ENCODE data around the gene TMCO6.

The TMCO6 gene

DNA sequence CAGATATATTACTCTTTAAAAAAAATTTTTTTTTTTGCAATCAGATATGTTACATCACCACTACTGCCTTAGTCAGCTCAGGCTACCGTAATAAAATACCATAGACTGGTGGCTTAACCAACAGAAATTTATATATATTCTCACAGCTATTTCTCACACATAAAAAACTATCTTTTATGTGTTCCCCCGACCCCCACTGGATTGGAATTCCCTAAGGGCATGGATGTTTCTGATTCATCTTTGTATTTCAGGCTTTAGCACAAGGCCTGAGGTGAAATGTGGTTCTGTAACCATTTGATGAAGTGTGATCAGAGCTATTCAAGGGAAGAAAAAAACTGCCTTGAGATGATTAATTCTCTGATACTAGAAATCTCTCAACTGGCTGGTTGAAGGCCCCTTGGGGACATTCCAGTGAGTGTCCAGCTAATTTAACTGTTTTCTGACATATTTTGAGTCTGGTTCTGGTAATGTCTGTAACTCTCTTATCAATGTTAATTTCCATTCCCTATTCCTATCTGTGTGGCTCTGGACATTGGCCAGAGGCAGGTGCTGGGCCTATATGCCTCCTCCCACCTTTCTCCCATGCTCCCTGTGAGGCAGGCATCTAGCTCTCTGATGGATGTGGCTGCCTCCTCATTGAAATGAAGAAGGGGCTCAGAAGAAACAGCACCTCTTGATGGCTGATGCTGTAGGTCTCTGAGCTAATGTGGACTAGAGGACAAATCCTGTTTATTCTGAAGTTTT, 8.8 kb upstream of the TMCO6 start:
- peaks cover 25% of the 10 kb centered on the region for H3K27me3 ChIP-seq (ENCODE audit: insufficient read depth, insufficient read length)
- H3K9ac ChIP-seq (ENCODE audit: insufficient read length, low read depth) = no peak overlapping the region
- peaks cover 50% of the 10 kb centered on the region for H3K9me3 ChIP-seq (ENCODE audit: insufficient read depth, low read length)
- TF ChIP-seq SUZ12 (IDR thresholded peaks at IDR 0.05; ENCODE audit: extremely low read depth, insufficient read depth, insufficient read length) (no peak), YY1 (IDR thresholded peaks at IDR 0.05; ENCODE audit: insufficient read depth, insufficient read length) (no peak), ZNF274 (IDR thresholded peaks at IDR 0.05; ENCODE audit: low read depth, low read length) (no peak)
- H3K4me3 ChIP-seq (ENCODE audit: insufficient read length, low read depth) = no peak overlapping the region
- no peaks in the 10 kb centered on the region for H3K36me3 ChIP-seq (ENCODE audit: insufficient read depth, insufficient read length, low read length)
- no peak for DNase-seq (ENCODE audit: low read depth, low spot score)
- peaks cover 2% of the 10 kb centered on the region for H3K4me1 ChIP-seq (ENCODE audit: insufficient read depth, insufficient read length)

DNA sequence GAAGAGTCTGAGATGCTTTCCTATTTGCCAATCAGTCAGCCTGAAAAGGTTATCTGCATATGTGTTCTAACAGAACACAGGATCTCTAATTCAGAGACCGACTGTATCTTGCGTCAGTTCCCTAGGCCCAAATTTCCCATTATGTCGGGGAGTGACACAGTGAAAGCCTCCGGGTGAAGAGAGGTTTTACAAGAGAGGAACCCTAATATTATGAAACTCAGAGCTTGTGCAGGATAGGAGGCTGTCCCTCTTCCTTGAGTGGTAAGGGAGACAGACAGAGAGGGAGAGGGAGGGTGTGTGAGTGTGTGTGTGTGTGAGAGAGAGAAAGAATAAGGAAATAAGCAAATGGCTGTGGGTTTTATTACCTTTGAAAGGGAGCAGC, 8.2 kb upstream of the TMCO6 start:
- TF ChIP-seq SUZ12 (IDR thresholded peaks at IDR 0.05; ENCODE audit: extremely low read depth, insufficient read depth, insufficient read length) (no peak), ZNF274 (IDR thresholded peaks at IDR 0.05; ENCODE audit: low read depth, low read length) (no peak), YY1 (IDR thresholded peaks at IDR 0.05; ENCODE audit: insufficient read depth, insufficient read length) (no peak)
- Histone ChIP-seq H3K36me3 (ENCODE audit: insufficient read depth, insufficient read length, low read length) (no peaks in the 10 kb centered on the region), H3K4me3 (ENCODE audit: insufficient read length, low read depth) (no peak overlapping the region), H3K4me1 (ENCODE audit: insufficient read depth, insufficient read length) (peaks cover 2% of the 10 kb centered on the region), H3K9me3 (ENCODE audit: insufficient read depth, low read length) (peaks cover 50% of the 10 kb centered on the region), H3K27me3 (ENCODE audit: insufficient read depth, insufficient read length) (peaks cover 25% of the 10 kb centered on the region), H3K9ac (ENCODE audit: insufficient read length, low read depth) (no peak overlapping the region)
- no peak for DNase-seq (ENCODE audit: low read depth, low spot score)

DNA sequence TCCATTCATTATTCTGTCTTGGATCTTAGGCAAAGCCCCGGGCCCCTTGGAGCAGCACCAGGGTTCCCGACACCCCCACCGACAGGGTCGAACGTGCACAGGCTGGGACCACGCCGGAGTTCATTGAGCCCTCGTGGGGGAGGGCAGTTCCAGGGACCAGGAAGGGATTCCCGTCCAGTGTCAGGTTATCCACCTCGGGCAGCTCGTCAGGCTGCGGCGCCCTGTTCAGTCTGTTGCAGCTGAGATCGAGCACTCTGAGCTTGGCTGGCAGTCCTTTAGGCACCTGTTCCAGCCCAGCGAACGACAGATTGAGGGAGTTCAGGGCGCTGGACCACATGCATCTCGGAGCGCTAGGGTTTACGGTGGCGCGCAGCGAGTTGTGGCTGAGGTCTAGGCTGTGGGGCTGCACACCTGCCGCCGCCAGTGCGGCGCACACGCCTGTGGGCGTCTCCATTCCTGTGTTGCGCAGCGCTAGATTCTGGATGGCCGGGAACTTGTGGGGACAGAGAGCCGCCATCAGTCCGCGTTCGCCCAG, 7.4 kb upstream of the TMCO6 start:
- H3K9ac ChIP-seq (ENCODE audit: insufficient read length, low read depth) = no peak overlapping the region
- DNase-seq (ENCODE audit: low read depth, low spot score) = no peak
- H3K36me3 ChIP-seq (ENCODE audit: insufficient read depth, insufficient read length, low read length) = no peaks in the 10 kb centered on the region
- H3K27me3 ChIP-seq (ENCODE audit: insufficient read depth, insufficient read length) = peaks cover 25% of the 10 kb centered on the region
- peaks cover 2% of the 10 kb centered on the region for H3K4me1 ChIP-seq (ENCODE audit: insufficient read depth, insufficient read length)
- peaks cover 46% of the 10 kb centered on the region for H3K9me3 ChIP-seq (ENCODE audit: insufficient read depth, low read length)
- TF ChIP-seq SUZ12 (IDR thresholded peaks at IDR 0.05; ENCODE audit: extremely low read depth, insufficient read depth, insufficient read length) (no peak), YY1 (IDR thresholded peaks at IDR 0.05; ENCODE audit: insufficient read depth, insufficient read length) (no peak), ZNF274 (IDR thresholded peaks at IDR 0.05; ENCODE audit: low read depth, low read length) (no peak)
- no peak overlapping the region for H3K4me3 ChIP-seq (ENCODE audit: insufficient read length, low read depth)

DNA sequence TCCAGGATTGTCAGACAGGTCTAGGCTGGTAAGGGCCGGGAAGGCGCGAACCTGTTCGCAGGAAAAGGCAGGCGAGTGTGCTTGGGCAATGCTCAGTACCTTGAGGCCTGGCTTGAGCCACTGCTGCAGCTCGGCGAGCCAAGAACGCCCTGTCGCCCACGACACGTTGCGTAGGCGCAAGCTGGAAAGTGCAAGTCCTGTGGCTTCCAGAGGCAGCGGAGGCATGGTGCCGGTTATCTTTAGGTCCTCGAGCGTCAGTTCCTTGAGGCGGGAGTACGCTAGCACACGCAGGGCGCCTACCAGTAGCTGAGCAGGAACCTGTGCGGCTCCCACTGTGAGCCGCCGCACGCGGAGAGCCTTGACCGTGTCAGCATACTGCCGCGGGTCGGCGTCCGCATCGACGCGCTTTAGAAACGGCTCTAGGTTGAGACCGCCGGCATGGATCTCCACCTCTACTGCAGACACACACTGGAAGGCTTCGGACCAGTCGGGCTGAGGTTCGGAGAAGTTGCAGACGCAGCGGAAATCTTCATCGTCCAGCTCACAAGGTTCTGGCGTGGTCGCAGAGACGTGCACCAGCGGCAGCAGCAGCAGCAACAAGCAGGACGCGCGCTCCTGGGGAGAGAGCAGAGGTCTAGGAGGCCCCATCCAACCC, 6.8 kb upstream of the TMCO6 start:
- H3K4me1 ChIP-seq (ENCODE audit: insufficient read depth, insufficient read length) = peaks cover 2% of the 10 kb centered on the region
- H3K9me3 ChIP-seq (ENCODE audit: insufficient read depth, low read length) = peaks cover 40% of the 10 kb centered on the region
- no peaks in the 10 kb centered on the region for H3K36me3 ChIP-seq (ENCODE audit: insufficient read depth, insufficient read length, low read length)
- H3K27me3 ChIP-seq (ENCODE audit: insufficient read depth, insufficient read length) = peaks cover 25% of the 10 kb centered on the region
- DNase-seq (ENCODE audit: low read depth, low spot score) = no peak
- peak overlapping the region; percentile 10 for H3K4me3 ChIP-seq (ENCODE audit: insufficient read length, low read depth)
- peak overlapping the region; percentile 9 for H3K9ac ChIP-seq (ENCODE audit: insufficient read length, low read depth)
- TF ChIP-seq ZNF274 (IDR thresholded peaks at IDR 0.05; ENCODE audit: low read depth, low read length) = no peak
- TF ChIP-seq SUZ12 (IDR thresholded peaks at IDR 0.05; ENCODE audit: extremely low read depth, insufficient read depth, insufficient read length) = no peak
- no peak for TF ChIP-seq YY1 (IDR thresholded peaks at IDR 0.05; ENCODE audit: insufficient read depth, insufficient read length)

DNA sequence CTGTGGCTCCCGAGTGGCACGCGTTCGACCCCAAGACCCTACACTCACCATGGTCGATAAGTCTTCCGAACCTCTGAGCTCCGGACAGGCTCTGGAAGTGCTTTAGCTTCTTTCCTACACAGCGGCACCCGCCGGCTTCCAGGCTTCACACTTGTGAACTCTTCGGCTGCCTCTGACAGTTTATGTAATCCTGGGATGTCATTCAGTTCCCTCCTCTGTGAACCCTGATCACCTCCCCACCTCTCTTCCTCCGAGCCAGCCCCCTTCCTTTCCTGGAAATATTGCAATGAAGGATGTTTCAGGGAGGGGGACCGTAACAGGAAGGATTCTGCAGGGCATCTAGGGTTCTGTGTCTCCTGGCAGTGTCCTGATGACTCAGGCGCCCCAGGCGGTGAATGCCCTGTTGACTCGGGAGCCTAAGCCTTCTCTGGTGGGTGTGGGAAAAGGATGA, 6.2 kb upstream of the TMCO6 start, which contains the start of gene CD14:
TSS of gene CD14 (minus strand) at position 155 of the 451 bp plus-strand sequence. CDS start at position 51, 104 bp downstream.
- H3K4me1 ChIP-seq (ENCODE audit: insufficient read depth, insufficient read length) = peaks cover 2% of the 10 kb centered on the region
- H3K9me3 ChIP-seq (ENCODE audit: insufficient read depth, low read length) = peaks cover 35% of the 10 kb centered on the region
- peaks cover 25% of the 10 kb centered on the region for H3K27me3 ChIP-seq (ENCODE audit: insufficient read depth, insufficient read length)
- peak within 1 kb of the TSS; percentile 9 for H3K9ac ChIP-seq (ENCODE audit: insufficient read length, low read depth)
- DNase-seq (ENCODE audit: low read depth, low spot score) = no peak
- H3K36me3 ChIP-seq (ENCODE audit: insufficient read depth, insufficient read length, low read length) = no peaks in the 10 kb centered on the region
- H3K4me3 ChIP-seq (ENCODE audit: insufficient read length, low read depth) = peak within 1 kb of the TSS; percentile 10
- TF ChIP-seq ZNF274 (IDR thresholded peaks at IDR 0.05; ENCODE audit: low read depth, low read length) (no peak), SUZ12 (IDR thresholded peaks at IDR 0.05; ENCODE audit: extremely low read depth, insufficient read depth, insufficient read length) (no peak), YY1 (IDR thresholded peaks at IDR 0.05; ENCODE audit: insufficient read depth, insufficient read length) (no peak)

DNA sequence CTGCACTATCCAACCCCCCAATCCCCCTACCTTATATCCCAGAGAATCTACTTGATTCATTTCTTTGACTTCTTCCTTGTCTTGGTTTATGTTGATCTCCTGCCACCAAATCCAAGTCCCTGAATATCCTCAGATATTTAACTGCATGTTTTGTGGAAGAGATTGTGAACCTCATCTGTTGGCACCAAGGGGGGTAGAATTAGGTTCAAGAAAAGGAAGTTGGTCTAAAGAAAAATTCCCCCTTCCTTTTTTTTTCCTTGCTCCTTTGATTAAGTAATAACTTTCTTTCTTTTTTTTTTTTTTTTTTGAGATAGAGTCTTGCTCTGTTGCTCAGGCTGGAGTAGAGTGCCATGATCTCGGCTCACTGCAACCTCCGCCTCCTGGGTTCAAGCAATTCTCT, 5.8 kb upstream of the TMCO6 start:
- H3K4me1 ChIP-seq (ENCODE audit: insufficient read depth, insufficient read length) = peaks cover 2% of the 10 kb centered on the region
- no peak for TF ChIP-seq YY1 (IDR thresholded peaks at IDR 0.05; ENCODE audit: insufficient read depth, insufficient read length)
- TF ChIP-seq ZNF274 (IDR thresholded peaks at IDR 0.05; ENCODE audit: low read depth, low read length) = no peak
- TF ChIP-seq SUZ12 (IDR thresholded peaks at IDR 0.05; ENCODE audit: extremely low read depth, insufficient read depth, insufficient read length) = no peak
- H3K4me3 ChIP-seq (ENCODE audit: insufficient read length, low read depth) = no peak overlapping the region
- peaks cover 30% of the 10 kb centered on the region for H3K9me3 ChIP-seq (ENCODE audit: insufficient read depth, low read length)
- H3K27me3 ChIP-seq (ENCODE audit: insufficient read depth, insufficient read length) = peaks cover 25% of the 10 kb centered on the region
- H3K9ac ChIP-seq (ENCODE audit: insufficient read length, low read depth) = no peak overlapping the region
- no peaks in the 10 kb centered on the region for H3K36me3 ChIP-seq (ENCODE audit: insufficient read depth, insufficient read length, low read length)
- no peak for DNase-seq (ENCODE audit: low read depth, low spot score)

DNA sequence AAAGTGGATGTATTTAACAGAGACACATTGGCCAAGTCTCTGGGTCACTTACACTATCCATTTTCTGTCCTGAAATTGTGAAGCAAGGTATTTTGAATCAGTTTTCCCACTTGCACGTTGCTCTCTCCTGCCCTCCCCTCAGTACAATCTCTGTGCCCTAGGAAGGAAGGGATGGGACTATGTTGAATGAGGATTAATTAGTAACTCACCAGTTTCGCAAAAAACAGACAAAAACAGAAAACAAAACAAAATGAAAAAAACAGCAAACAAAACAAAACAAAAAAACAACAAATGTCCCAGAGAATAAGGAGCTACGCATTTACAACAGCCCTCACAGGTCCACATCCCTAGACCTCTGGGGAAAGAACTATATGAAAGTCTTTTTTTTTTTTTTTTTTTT, 5.1 kb upstream of the TMCO6 start:
- no peaks in the 10 kb centered on the region for H3K36me3 ChIP-seq (ENCODE audit: insufficient read depth, insufficient read length, low read length)
- H3K27me3 ChIP-seq (ENCODE audit: insufficient read depth, insufficient read length) = peaks cover 25% of the 10 kb centered on the region
- no peak for TF ChIP-seq SUZ12 (IDR thresholded peaks at IDR 0.05; ENCODE audit: extremely low read depth, insufficient read depth, insufficient read length)
- TF ChIP-seq ZNF274 (IDR thresholded peaks at IDR 0.05; ENCODE audit: low read depth, low read length) = no peak
- H3K9me3 ChIP-seq (ENCODE audit: insufficient read depth, low read length) = peaks cover 24% of the 10 kb centered on the region
- no peak overlapping the region for H3K9ac ChIP-seq (ENCODE audit: insufficient read length, low read depth)
- H3K4me1 ChIP-seq (ENCODE audit: insufficient read depth, insufficient read length) = peaks cover 2% of the 10 kb centered on the region
- no peak overlapping the region for H3K4me3 ChIP-seq (ENCODE audit: insufficient read length, low read depth)
- DNase-seq (ENCODE audit: low read depth, low spot score) = no peak
